PC-3 (cell line): Measurements from ENCODE around the gene KLF14. TPM values are rescaled to one million over a fixed set of nuclear protein-coding genes. Genes with fewer than 3 reads are reported as not detected.

Experiments used
- ATAC-seq: fragments of 200-7000 bp; cut with Tn5 transposase; 2 replicates; pipeline ENCODE4 v1.9.1; 2020; ENCODE audit warnings: mild to moderate bottlenecking, moderate library complexity
- BruUV-seq: library from RNA; stranded (reverse); fragments of 400-500 nt; replicated peaks from 2 replicates; lab custom pipeline; 2021; lab: Mats Ljungman, UMichigan
- CTCF ChIA-PET: fragments of 300-600 bp; sonication (Branson Sonifier 250); formaldehyde crosslinking; loops from one replicate; lab custom pipeline; 2022; ENCODE audit warnings: antibody characterized with exemption; lab: Charles Lee
- POLR2A ChIA-PET: fragments of 300-600 bp; sonication (Branson Sonifier 250); formaldehyde crosslinking; loops from one replicate; lab custom pipeline; 2022; ENCODE audit warnings: antibody characterized with exemption; ENCODE audit not compliant: unreplicated experiment; lab: Charles Lee
- DNase-seq: peaks from one replicate; pipeline ENCODE4 v3.0.0-alpha.2; 2015
- H2AFZ ChIP-seq: fragments of 300-600 bp; sonication (generic); 2 replicates; pipeline ENCODE4 v1.6.0; 2016; ENCODE audit warnings: antibody characterized with exemption, low read length
- H3F3A ChIP-seq: fragments of 300-600 bp; sonication (generic); one replicate; pipeline ENCODE4 v1.6.0; 2017; ENCODE audit warnings: antibody characterized with exemption, low read length, control low read depth, mild to moderate bottlenecking; ENCODE audit not compliant: unreplicated experiment
- H3K27ac ChIP-seq: fragments of 300-600 bp; sonication (generic); 2 replicates; pipeline ENCODE4 v1.5.1; 2016; ENCODE audit warnings: mild to moderate bottlenecking, low read length
- H3K27me3 ChIP-seq: fragments of 300-600 bp; sonication (generic); 2 replicates; pipeline ENCODE4 v1.6.1; 2016; ENCODE audit warnings: low read length, mixed read lengths
- H3K36me3 ChIP-seq: fragments of 300-600 bp; sonication (generic); 2 replicates; pipeline ENCODE4 v1.6.1; 2016; ENCODE audit warnings: low read depth, mixed run types, low read length, mixed read lengths
- H3K4me1 ChIP-seq: fragments of 300-600 bp; sonication (generic); 2 replicates; pipeline ENCODE4 v1.5.1; 2016; ENCODE audit warnings: low read length; ENCODE audit not compliant: insufficient read depth
- H3K4me2 ChIP-seq: fragments of 300-600 bp; sonication (generic); 2 replicates; pipeline ENCODE4 v1.6.0; 2016; ENCODE audit warnings: low read length
- H3K4me3 ChIP-seq: fragments of 300-600 bp; sonication (generic); 2 replicates; pipeline ENCODE4 v1.5.1; 2016; ENCODE audit warnings: mild to moderate bottlenecking, low read length, mixed read lengths
- H3K79me2 ChIP-seq: fragments of 300-600 bp; sonication (generic); 2 replicates; pipeline ENCODE4 v1.6.1; 2017; ENCODE audit warnings: low read length, mixed read lengths
- H3K9ac ChIP-seq: fragments of 300-600 bp; sonication (generic); 2 replicates; pipeline ENCODE4 v1.6.0; 2016; ENCODE audit warnings: mild to moderate bottlenecking, low read length
- H3K9me2 ChIP-seq: fragments of 300-600 bp; sonication (generic); replicated peaks from 2 replicates; pipeline ENCODE4 v1.6.1; 2016; ENCODE audit warnings: mixed run types, low read length, mixed read lengths
- H3K9me3 ChIP-seq: fragments of 300-600 bp; sonication (generic); 2 replicates; pipeline ENCODE4 v1.6.1; 2016; ENCODE audit warnings: low read length, mixed read lengths
- H4K20me1 ChIP-seq: fragments of 300-600 bp; sonication (generic); 2 replicates; pipeline ENCODE4 v1.6.1; 2016; ENCODE audit warnings: low read length, mixed read lengths
- EZH2 ChIP-seq: fragments of 300-600 bp; sonication (generic); IDR thresholded peaks from one replicate; pipeline ENCODE4 v1.6.1; 2017; ENCODE audit warnings: antibody characterized with exemption, mild to moderate bottlenecking, low read length; ENCODE audit not compliant: unreplicated experiment
- EZH2phosphoT487 ChIP-seq: fragments of 300-600 bp; sonication (generic); IDR thresholded peaks from 2 replicates; pipeline ENCODE4 v1.6.1; 2018; ENCODE audit warnings: mild to moderate bottlenecking, antibody characterized with exemption, low read length, borderline replicate concordance
- intact Hi-C: fragments of 100-400 bp; cut with micrococcal nuclease; formaldehyde crosslinking; loops from 2 replicates; pipeline ENCODE4 v1.9.0; 2023
- total RNA-seq: library from RNA; depleted of rRNA; stranded (reverse); fragments of >200 nt; gene quantifications from 2 replicates; pipeline ENCODE4 v1.2.3, GENCODE V29; 2014
- TF ChIP-seq, protein P1 (sequence below): fragments of 300-600 bp; sonication (generic); conservative IDR thresholded peaks from 2 replicates; pipeline ENCODE4 v1.5.1; 2017; ENCODE audit warnings: antibody characterized with exemption, low read depth, mild to moderate bottlenecking, low read length

KLF14 gene
- total RNA-seq, 1 experiment from 2014 or later, result not detected

DNA sequence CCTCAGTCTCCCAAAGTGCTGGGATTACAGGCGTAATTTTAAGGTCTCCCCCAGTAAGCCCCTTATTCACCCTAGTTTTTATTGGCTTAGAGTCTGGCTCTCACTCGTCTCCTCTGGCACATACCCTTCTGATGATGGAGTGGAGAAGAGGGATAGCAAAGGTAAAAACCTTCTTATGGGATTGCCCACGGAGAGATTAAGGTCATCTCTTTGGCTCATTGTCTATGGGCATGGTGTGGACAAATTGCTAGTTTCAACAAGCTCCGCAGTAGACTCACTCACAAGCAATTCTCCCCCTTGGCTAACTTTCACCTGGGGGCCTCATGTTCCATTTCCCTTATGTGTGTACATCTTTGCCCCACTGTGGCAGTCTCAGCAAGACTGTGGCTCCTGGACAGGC lies 25.2 kb downstream of the KLF14 start:
- H3K27ac ChIP-seq, result no peak overlapping the region
- ChIA-PET CTCF (interaction anchor here (0.6 kb wide), 1 partner anchor 470 kb away, joined by 4 read pairs; no protein-coding TSS in a partner anchor), POLR2A (no interaction called here)
- no peaks in the 10 kb centered on the region for H3K79me2 ChIP-seq
- intact Hi-C loops, result no loop called here
- H3K9me2 ChIP-seq, result no peaks in the 10 kb centered on the region
- ATAC-seq, result no peak
- no peaks in the 10 kb centered on the region for H3F3A ChIP-seq
- no peaks in the 10 kb centered on the region; the same call in 1 of the 2 replicates for H3K9me3 ChIP-seq
- H3K9ac ChIP-seq, result no peak overlapping the region
- H3K4me1 ChIP-seq, result no peaks in the 10 kb centered on the region
- H3K4me2 ChIP-seq, result no peak overlapping the region
- no peak overlapping the region for H2AFZ ChIP-seq
- peaks cover 5% of the 10 kb centered on the region; the same call in 1 of the 2 replicates for H3K27me3 ChIP-seq
- no peaks in the 10 kb centered on the region for H3K36me3 ChIP-seq
- H4K20me1 ChIP-seq, result no peaks in the 10 kb centered on the region
- no peak for DNase-seq
- no peak overlapping the region for H3K4me3 ChIP-seq
- BruUV-seq, result no TSS peak
- TF ChIP-seq EZH2 (no peak), EZH2phosphoT487 (no peak)
- TF ChIP-seq, protein P1, sequence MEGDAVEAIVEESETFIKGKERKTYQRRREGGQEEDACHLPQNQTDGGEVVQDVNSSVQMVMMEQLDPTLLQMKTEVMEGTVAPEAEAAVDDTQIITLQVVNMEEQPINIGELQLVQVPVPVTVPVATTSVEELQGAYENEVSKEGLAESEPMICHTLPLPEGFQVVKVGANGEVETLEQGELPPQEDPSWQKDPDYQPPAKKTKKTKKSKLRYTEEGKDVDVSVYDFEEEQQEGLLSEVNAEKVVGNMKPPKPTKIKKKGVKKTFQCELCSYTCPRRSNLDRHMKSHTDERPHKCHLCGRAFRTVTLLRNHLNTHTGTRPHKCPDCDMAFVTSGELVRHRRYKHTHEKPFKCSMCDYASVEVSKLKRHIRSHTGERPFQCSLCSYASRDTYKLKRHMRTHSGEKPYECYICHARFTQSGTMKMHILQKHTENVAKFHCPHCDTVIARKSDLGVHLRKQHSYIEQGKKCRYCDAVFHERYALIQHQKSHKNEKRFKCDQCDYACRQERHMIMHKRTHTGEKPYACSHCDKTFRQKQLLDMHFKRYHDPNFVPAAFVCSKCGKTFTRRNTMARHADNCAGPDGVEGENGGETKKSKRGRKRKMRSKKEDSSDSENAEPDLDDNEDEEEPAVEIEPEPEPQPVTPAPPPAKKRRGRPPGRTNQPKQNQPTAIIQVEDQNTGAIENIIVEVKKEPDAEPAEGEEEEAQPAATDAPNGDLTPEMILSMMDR, result no peak

DNA sequence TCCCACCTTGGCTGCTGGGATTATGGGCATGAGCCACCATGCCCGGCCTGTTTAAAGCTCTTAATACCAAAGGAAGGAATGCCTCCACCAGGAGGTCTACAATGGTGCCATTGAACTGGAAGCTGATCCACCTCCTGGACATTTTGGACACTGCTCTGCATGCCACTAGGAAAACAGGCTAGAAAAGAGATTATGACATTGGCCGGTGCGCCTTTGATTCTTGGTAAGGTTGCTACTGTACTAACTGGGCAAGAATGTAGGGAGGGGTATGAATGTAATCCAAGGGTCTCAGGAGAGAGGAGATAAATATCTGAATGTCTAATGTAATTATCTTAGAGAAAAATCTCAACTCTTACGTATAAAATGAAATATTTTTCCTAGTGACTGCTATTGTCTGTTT lies 26.0 kb downstream of the KLF14 start:
- no peak overlapping the region for H3K4me2 ChIP-seq

DNA sequence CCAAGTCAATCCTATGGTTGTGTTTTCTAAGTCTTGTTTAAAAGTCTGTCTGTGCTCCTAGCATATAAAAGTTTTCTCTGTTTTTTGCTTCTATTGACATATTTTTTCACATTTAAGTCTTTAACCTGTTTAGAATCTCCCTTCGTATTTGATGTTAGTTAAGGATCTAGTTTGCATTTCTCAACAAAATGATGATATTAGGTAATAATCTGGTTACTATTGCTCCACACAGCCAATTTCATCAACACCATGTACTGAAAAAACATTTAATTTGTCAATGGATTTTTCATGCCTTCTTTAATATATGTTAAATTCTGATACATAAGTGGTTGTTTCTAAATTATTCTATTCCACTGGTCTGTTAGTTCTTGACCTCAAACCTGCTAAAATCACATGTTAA lies 30.2 kb downstream of the KLF14 start:
- Histone ChIP-seq H2AFZ (no peak overlapping the region), H3K9me3 (no peaks in the 10 kb centered on the region; the same call in 1 of the 2 replicates), H3K79me2 (no peaks in the 10 kb centered on the region), H3K4me3 (no peak overlapping the region), H3K9me2 (no peaks in the 10 kb centered on the region), H3K9ac (no peak overlapping the region), H3K27ac (no peak overlapping the region), H4K20me1 (no peaks in the 10 kb centered on the region), H3K4me1 (no peaks in the 10 kb centered on the region), H3K4me2 (no peak overlapping the region), H3F3A (no peaks in the 10 kb centered on the region), H3K36me3 (no peaks in the 10 kb centered on the region), H3K27me3 (peaks cover 5% of the 10 kb centered on the region; the same call in 1 of the 2 replicates)
- no TSS peak for BruUV-seq
- DNase-seq, result no peak
- TF ChIP-seq EZH2phosphoT487 (no peak), EZH2 (no peak)
- TF ChIP-seq, protein P1, result no peak
- intact Hi-C loops, result no loop called here
- no peak for ATAC-seq
- ChIA-PET POLR2A (no interaction called here), CTCF (no interaction called here)

More for the DNA sequence above, 26.0 kb downstream of the KLF14 start:
- ChIA-PET POLR2A (no interaction called here), CTCF (no interaction called here)
- Histone ChIP-seq H4K20me1 (no peaks in the 10 kb centered on the region), H3K27ac (no peak overlapping the region), H3K36me3 (no peaks in the 10 kb centered on the region), H3K9ac (no peak overlapping the region), H3K27me3 (peaks cover 5% of the 10 kb centered on the region; the same call in 1 of the 2 replicates), H3K4me3 (no peak overlapping the region), H3K9me2 (no peaks in the 10 kb centered on the region), H3K9me3 (no peaks in the 10 kb centered on the region; the same call in 1 of the 2 replicates), H2AFZ (no peak overlapping the region), H3F3A (no peaks in the 10 kb centered on the region), H3K79me2 (no peaks in the 10 kb centered on the region), H3K4me1 (no peaks in the 10 kb centered on the region)
- TF ChIP-seq, protein P1, result no peak
- TF ChIP-seq EZH2 (no peak), EZH2phosphoT487 (no peak)
- no TSS peak for BruUV-seq
- DNase-seq (no peak), ATAC-seq (no peak)
- intact Hi-C loops, result no loop called here
